ENCODE measurements around the gene EXOSC1. TPM values are rescaled to one million over a fixed set of nuclear protein-coding genes. Genes with fewer than 3 reads are reported as not detected.

EXOSC1 gene
- polyA plus RNA-seq, 1 of the 3 experiments (the other 2 are of a cell fraction): 49.0 TPM

- ChIA-PET POLR2A (no interaction called here), CTCF (interaction anchor here (0.7 to 1.3 kb wide), 2 partner anchors 31 to 111 kb away, joined by 3 read pairs; no protein-coding TSS in a partner anchor)
- Histone ChIP-seq H3K79me2 (ENCODE audit: insufficient read depth) (peaks cover 99% of the 10 kb centered on the region), H3K27ac (ENCODE audit: low read depth in 2 of 2, low read length in 1 of 2) (no peak overlapping the region), H4K20me1 (ENCODE audit: insufficient read depth) (peaks cover 78% of the 10 kb centered on the region), H3K4me2 (peak overlapping the region; percentile 33; the same call in 1 of the 2 replicates), H3K4me1 (ENCODE audit: control insufficient read depth in 1 of 2, insufficient read depth in 2 of 2, low read depth in 1 of 2, low read length in 1 of 2) (peaks cover 4 to 12% of the 10 kb centered on the region in 2 experiments; a peak in 2 of 4 replicates), H3K9me2 (no peaks in the 10 kb centered on the region), H3K4me3 (ENCODE audit: low read depth in 2 of 2, low read length in 1 of 2) (no peak overlapping the region), H3K27me3 (ENCODE audit: insufficient read depth) (no peaks in the 10 kb centered on the region), H3K9me3 (no peaks in the 10 kb centered on the region), H2AFZ (ENCODE audit: low read depth) (no peak overlapping the region), H3K9ac (no peak overlapping the region), H3F3A (replicated peaks; ENCODE audit: insufficient read depth) (peaks cover 9% of the 10 kb centered on the region), H3K36me3 (replicated peaks in 1 of 2; ENCODE audit: control insufficient read depth in 1 of 2, insufficient read depth in 2 of 2, low read length in 1 of 2) (peaks cover 0 to 14% of the 10 kb centered on the region in 2 experiments)
- no peak for DNase-seq
- WGBS (ENCODE audit: low lambda C conversion rate): no CpG with 5 or more reads among the region's 2 CpGs
- no peak for TF ChIP-seq NRF1 (IDR thresholded peaks at IDR 0.05; ENCODE audit: low read depth, low read length)
- no peak for TF ChIP-seq JUND (IDR thresholded peaks at IDR 0.05)
- TF ChIP-seq EP300 (IDR thresholded peaks at IDR 0.05; ENCODE audit: borderline replicate concordance in 1 of 2, low read depth in 1 of 2, low read length in 1 of 2): no peak
- no peak for TF ChIP-seq MEF2A (IDR thresholded peaks at IDR 0.05; ENCODE audit: borderline replicate concordance, low read depth)
- no peak for TF ChIP-seq ELF1 (IDR thresholded peaks at IDR 0.05)
- TF ChIP-seq SMC3 (IDR thresholded peaks at IDR 0.05; ENCODE audit: low read depth, low read length): no peak
Measured at GRCh38 chr10:97490592-97490991, 44.8 kb upstream of the EXOSC1 start.

DNA sequence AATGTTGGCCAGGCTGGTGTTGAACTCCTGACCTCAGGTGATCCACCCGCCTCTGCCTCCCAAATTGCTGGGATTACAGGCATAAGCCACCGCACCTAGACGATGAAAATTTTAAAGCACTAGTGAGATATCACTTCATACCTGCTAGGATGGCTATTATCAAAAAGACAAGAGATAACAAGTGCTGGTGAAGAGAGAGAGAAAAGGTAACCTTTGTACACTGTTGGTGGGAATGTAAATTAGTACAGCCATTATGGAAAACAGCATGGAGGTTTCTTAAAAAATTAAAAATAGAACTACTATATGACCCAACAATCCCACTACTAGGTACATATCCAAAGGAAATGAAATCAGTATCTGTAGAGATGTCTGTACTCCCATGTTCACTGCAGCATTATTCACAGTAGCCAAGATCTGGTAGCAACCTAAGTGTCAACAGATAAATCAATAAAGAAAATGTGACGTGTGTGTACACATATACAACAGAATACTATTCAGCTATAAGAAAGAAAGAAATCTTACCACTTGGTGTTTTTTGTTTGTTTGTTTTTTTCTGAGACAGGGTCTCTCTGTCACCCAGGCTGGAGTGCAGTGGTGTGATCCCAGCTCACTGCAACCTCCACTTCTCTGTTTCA, 40.0 kb upstream of the EXOSC1 start:
- Histone ChIP-seq H3F3A (replicated peaks; ENCODE audit: insufficient read depth) (peaks cover 13% of the 10 kb centered on the region), H3K27me3 (ENCODE audit: insufficient read depth) (no peaks in the 10 kb centered on the region), H3K9me2 (no peaks in the 10 kb centered on the region), H3K4me3 (ENCODE audit: low read depth in 2 of 2, low read length in 1 of 2) (no peak overlapping the region), H3K79me2 (ENCODE audit: insufficient read depth) (peaks cover 93% of the 10 kb centered on the region), H3K9me3 (no peaks in the 10 kb centered on the region), H4K20me1 (ENCODE audit: insufficient read depth) (peaks cover 47% of the 10 kb centered on the region), H2AFZ (ENCODE audit: low read depth) (no peak overlapping the region), H3K27ac (ENCODE audit: low read depth in 2 of 2, low read length in 1 of 2) (no peak overlapping the region; a peak in 1 of 4 replicates), H3K4me2 (no peak overlapping the region), H3K36me3 (replicated peaks in 1 of 2; ENCODE audit: control insufficient read depth in 1 of 2, insufficient read depth in 2 of 2, low read length in 1 of 2) (peaks cover 13 to 26% of the 10 kb centered on the region in 2 experiments), H3K4me1 (ENCODE audit: control insufficient read depth in 1 of 2, insufficient read depth in 2 of 2, low read depth in 1 of 2, low read length in 1 of 2) (peaks cover 0 to 3% of the 10 kb centered on the region in 2 experiments; a peak in 1 of 4 replicates), H3K9ac (no peak overlapping the region)
- CTCF ChIA-PET: no interaction called here
- POLR2A ChIA-PET: no interaction called here
- TF ChIP-seq ELF1 (IDR thresholded peaks at IDR 0.05) (no peak), USF1 (IDR thresholded peaks at IDR 0.05; ENCODE audit: borderline replicate concordance, low read depth) (no peak), GABPA (IDR thresholded peaks at IDR 0.05; ENCODE audit: low read depth) (no peak), CHD2 (IDR thresholded peaks at IDR 0.05; ENCODE audit: low read length, partially characterized antibody) (no peak), TEAD4 (IDR thresholded peaks at IDR 0.05; ENCODE audit: borderline replicate concordance, insufficient read depth) (no peak), MAX (IDR thresholded peaks at IDR 0.05; ENCODE audit: low read depth) (no peak), ZBTB33 (IDR thresholded peaks at IDR 0.05; ENCODE audit: borderline replicate concordance, low read depth) (no peak), JUND (IDR thresholded peaks at IDR 0.05) (no peak), RXRA (IDR thresholded peaks at IDR 0.05; ENCODE audit: borderline replicate concordance, low read depth) (no peak), YY1 (IDR thresholded peaks at IDR 0.05; ENCODE audit: low read depth) (no peak)
- WGBS (ENCODE audit: low lambda C conversion rate): 95% methylated on average over 4 of the region's 4 CpGs
- no peak for DNase-seq
